Osteocyte (in vitro differentiated cells): ENCODE data around the gene ASPHD1. TPM values are rescaled to one million over a fixed set of nuclear protein-coding genes. Genes with fewer than 3 reads are reported as not detected.

ENCODE experiments used
- DNase-seq: peaks from one replicate; pipeline ENCODE4 v3.0.0; 2021; ENCODE audit warnings: mixed read lengths; ENCODE audit not compliant: unreplicated experiment; ENCODE audit errors: extremely low spot score
- H3K27ac Mint-ChIP-seq: one replicate; pipeline ENCODE4 v1.8.0; 2021; ENCODE audit warnings: mild to moderate bottlenecking, mixed read lengths; ENCODE audit not compliant: unreplicated experiment
- H3K27me3 Mint-ChIP-seq: one replicate; pipeline ENCODE4 v1.8.0; 2021; ENCODE audit warnings: mixed read lengths; ENCODE audit not compliant: unreplicated experiment
- H3K36me3 Mint-ChIP-seq: one replicate; pipeline ENCODE4 v1.8.0; 2021; ENCODE audit warnings: mixed read lengths; ENCODE audit not compliant: unreplicated experiment
- H3K4me1 Mint-ChIP-seq: one replicate; pipeline ENCODE4 v1.8.0; 2021; ENCODE audit warnings: mixed read lengths; ENCODE audit not compliant: unreplicated experiment
- H3K4me3 Mint-ChIP-seq: one replicate; pipeline ENCODE4 v1.8.0; 2021; ENCODE audit warnings: mild to moderate bottlenecking, moderate library complexity, mixed read lengths; ENCODE audit not compliant: unreplicated experiment
- H3K9me3 Mint-ChIP-seq: one replicate; pipeline ENCODE4 v1.8.0; 2021; ENCODE audit warnings: mixed read lengths; ENCODE audit not compliant: unreplicated experiment
- total RNA-seq: library from RNA; stranded (reverse); gene quantifications from 2 replicates; pipeline ENCODE4 v1.2.1, GENCODE V29; 2021
- TF ChIP-seq, protein P1 (sequence below): fragments of 200-600 bp; sonication (generic); IDR thresholded peaks from 2 replicates; pipeline ENCODE4 v1.5.0; 2021; ENCODE audit warnings: antibody characterized with exemption, mild to moderate bottlenecking, moderate library complexity

The ASPHD1 gene
- total RNA-seq, 1 donor from 2014 or later: 1.0 TPM

DNA sequence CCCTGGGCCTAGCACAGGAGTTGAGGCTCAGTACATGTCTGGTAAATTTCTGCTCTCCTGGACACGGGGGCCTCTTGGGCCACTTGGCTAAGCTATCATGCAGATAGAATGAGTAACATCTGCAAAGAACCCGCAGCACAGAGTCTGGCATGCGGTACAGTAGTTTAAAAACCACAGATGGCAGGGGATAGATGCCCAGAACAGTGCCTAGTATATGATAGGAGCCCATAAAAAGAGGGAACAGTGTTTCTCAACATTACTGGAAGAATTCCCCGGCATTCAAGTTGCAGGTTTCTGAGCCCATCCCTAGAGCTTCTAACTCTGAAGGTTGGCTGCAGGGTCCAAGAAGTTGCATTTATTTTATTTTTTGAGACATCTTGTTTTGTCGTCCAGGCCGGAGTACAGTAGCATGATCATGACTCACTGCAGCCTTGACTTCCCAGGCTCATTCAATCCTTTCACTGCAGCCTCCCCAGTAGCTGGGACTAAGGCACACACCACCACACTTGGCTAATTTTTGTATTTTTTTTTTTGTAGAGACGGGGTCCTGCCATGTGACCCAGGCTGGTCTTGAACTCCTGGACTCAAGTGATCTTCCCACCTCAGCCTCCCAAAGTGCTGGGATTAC lies 43.0 kb upstream of the ASPHD1 start:
- no peaks in the 10 kb centered on the region for H3K9me3 Mint-ChIP-seq
- no peaks in the 10 kb centered on the region for H3K27me3 Mint-ChIP-seq
- H3K36me3 Mint-ChIP-seq: peaks cover 21% of the 10 kb centered on the region
- no peak overlapping the region for H3K27ac Mint-ChIP-seq
- H3K4me1 Mint-ChIP-seq: peaks cover 14% of the 10 kb centered on the region
- no peak for DNase-seq
- H3K4me3 Mint-ChIP-seq: no peak overlapping the region
- TF ChIP-seq, protein P1, sequence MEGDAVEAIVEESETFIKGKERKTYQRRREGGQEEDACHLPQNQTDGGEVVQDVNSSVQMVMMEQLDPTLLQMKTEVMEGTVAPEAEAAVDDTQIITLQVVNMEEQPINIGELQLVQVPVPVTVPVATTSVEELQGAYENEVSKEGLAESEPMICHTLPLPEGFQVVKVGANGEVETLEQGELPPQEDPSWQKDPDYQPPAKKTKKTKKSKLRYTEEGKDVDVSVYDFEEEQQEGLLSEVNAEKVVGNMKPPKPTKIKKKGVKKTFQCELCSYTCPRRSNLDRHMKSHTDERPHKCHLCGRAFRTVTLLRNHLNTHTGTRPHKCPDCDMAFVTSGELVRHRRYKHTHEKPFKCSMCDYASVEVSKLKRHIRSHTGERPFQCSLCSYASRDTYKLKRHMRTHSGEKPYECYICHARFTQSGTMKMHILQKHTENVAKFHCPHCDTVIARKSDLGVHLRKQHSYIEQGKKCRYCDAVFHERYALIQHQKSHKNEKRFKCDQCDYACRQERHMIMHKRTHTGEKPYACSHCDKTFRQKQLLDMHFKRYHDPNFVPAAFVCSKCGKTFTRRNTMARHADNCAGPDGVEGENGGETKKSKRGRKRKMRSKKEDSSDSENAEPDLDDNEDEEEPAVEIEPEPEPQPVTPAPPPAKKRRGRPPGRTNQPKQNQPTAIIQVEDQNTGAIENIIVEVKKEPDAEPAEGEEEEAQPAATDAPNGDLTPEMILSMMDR: no peak

DNA sequence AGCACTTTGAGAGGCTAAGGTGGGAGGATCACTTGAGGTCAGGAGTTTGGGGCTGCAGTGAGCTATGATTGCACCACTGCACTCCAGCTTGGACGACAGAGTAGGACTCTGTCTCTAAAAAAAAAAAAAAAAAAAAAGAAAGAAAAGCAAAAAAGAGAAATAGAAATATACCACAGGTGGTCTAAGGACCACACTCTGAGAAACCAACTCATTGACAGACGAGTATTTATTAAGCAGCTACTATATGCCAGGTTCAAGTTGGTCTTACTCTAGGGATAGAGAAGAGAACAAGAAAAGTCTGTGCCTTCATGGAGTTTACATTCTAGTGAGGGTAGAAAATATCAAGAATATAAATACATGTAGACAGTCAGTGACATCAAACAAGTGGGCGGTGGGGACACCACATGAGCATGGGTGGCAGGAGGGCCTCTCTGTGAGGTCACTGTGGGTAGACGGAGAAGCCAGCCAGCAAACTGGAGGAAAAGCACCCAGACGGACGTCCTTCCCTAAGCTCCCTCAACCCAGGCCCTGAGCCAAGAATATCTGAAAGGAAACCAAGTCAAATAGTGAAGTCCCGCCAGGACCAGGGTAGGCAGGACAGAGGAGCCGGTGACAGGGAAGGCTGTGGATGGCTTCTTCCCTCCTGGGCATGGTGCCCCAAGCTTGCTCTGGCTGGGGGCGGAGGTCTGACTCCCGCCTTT lies 42.0 kb upstream of the ASPHD1 start:
- peaks cover 14% of the 10 kb centered on the region for H3K4me1 Mint-ChIP-seq
- H3K36me3 Mint-ChIP-seq: peaks cover 21% of the 10 kb centered on the region
- no peaks in the 10 kb centered on the region for H3K9me3 Mint-ChIP-seq
- no peak overlapping the region for H3K4me3 Mint-ChIP-seq
- DNase-seq: no peak
- TF ChIP-seq, protein P1: no peak
- no peaks in the 10 kb centered on the region for H3K27me3 Mint-ChIP-seq
- H3K27ac Mint-ChIP-seq: no peak overlapping the region

DNA sequence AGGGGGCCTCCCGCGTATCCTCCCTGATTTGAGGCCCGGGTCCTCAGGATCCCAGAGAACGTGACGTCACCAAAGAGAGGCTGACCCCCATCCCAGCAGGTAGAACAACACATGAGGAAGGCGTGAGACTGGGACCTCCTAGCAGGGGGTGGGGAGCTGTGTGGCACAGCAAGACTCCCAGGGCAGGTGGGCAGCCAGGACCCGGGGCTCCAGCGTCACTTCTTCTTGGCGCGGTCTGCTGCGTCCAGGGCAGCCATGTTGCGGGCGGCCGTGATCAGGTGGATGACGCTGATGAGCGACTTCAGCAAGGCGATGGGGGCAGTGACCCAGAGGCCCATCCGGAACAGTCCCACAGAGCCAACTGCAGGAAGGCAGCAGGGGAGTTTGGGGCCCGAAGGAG lies 41.3 kb upstream of the ASPHD1 start:
- no peaks in the 10 kb centered on the region for H3K27me3 Mint-ChIP-seq
- H3K4me1 Mint-ChIP-seq: peaks cover 16% of the 10 kb centered on the region
- no peak for DNase-seq
- no peaks in the 10 kb centered on the region for H3K9me3 Mint-ChIP-seq
- peaks cover 21% of the 10 kb centered on the region for H3K36me3 Mint-ChIP-seq
- H3K4me3 Mint-ChIP-seq: no peak overlapping the region
- TF ChIP-seq, protein P1: no peak
- no peak overlapping the region for H3K27ac Mint-ChIP-seq

DNA sequence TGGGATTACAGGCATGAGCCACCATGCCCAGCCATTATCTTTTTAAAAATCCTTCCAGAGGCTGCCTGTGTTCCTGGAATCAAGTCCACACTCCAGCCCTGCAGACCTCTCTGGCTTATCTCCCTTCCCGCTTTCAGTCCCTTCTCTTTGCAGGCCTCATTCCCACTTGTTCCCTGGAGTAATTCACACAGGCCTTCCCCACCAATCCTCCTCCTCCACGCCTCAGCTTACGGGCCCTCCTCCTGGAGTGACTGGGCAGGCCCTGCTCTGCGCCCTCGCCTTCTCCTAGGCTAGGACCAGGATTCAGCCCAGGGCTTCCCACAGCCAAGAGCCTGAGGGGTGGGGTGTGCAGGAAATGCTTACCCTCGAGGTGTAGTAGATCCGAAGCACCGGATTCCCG lies 40.1 kb upstream of the ASPHD1 start:
- H3K9me3 Mint-ChIP-seq: no peaks in the 10 kb centered on the region
- H3K27ac Mint-ChIP-seq: no peak overlapping the region
- peaks cover 21% of the 10 kb centered on the region for H3K36me3 Mint-ChIP-seq
- H3K27me3 Mint-ChIP-seq: no peaks in the 10 kb centered on the region
- H3K4me1 Mint-ChIP-seq: peaks cover 16% of the 10 kb centered on the region
- H3K4me3 Mint-ChIP-seq: peak overlapping the region; percentile 61
- TF ChIP-seq, protein P1: no peak
- no peak for DNase-seq

DNA sequence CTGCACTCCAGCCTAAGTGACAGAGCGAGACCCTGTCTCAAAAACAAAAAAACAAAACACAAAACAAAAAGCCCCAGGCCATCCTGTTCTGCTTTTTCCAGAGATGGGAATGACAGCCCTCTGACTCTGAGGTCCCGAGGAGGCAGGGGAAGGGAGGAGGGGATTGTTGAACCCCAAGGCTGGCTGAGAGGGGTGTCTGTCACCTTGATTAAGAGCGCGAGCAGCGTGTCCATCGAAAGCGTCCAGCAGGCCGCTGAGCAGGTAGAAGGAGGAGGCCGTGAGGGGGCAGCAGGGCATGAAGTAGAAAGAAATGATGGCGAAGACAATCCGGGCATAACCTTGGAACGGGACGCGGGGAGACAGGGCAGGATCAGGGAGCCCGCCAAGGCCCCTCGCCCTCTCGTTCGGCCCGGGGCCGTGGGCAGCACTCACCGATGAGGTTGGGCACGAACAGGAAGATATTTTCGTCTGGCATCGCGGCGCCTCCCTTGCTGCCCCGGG lies 37.9 kb upstream of the ASPHD1 start:
- H3K4me1 Mint-ChIP-seq: peaks cover 16% of the 10 kb centered on the region
- peaks cover 21% of the 10 kb centered on the region for H3K36me3 Mint-ChIP-seq
- no peaks in the 10 kb centered on the region for H3K9me3 Mint-ChIP-seq
- TF ChIP-seq, protein P1: peak; percentile 37
- H3K4me3 Mint-ChIP-seq: peak overlapping the region; percentile 98
- H3K27me3 Mint-ChIP-seq: no peaks in the 10 kb centered on the region
- no peak for DNase-seq
- H3K27ac Mint-ChIP-seq: peak overlapping the region; percentile 90
